GM19240 (cell line): ENCODE data around the gene ATP8B1.
"Not testable (repeated sequence)": the region's sequence is repeated elsewhere in the genome, so short reads cannot be mapped to it uniquely, and the experiment has no call there.

ENCODE experiments used
- DNase-seq: peaks from one replicate; pipeline ENCODE4 v3.0.0; 2011; ENCODE audit warnings: low spot score; ENCODE audit not compliant: insufficient read length

ATP8B1 gene

GRCh38 chr18:57803103-57803969 lies at the start of gene ATP8B1:
TSS of gene ATP8B1 (minus strand) at chr18:57803315. CDS start at chr18:57731807, 71,508 bp downstream.
- DNase-seq: no peak

DNA sequence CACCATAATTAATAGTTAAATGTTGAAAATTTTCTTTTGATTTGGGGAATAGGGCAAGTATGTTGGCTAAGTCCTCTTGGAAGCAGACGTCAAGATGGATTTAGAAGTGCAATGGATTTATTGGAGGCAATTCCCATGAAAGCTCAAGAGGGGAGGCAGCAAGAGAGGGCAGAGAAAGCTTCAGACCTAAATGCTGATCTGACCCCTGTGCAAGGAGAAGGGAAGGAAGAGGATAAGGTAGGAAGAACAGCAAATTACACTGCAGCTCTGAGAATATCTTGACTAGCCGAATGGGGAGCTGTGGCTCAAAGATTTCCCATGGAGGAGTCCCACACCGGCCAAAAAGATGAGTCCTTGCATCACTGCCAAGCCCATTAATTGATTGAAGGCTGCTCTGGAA lies 46.9 kb upstream of the ATP8B1 start:
- DNase-seq: no peak

GRCh38 chr18:57848374-57848773 lies 45.3 kb upstream of the ATP8B1 start:
- not testable (repeated sequence) for DNase-seq

GRCh38 chr18:57847431-57847830 lies 44.3 kb upstream of the ATP8B1 start:
- not testable (repeated sequence) for DNase-seq

GRCh38 chr18:57846258-57846657 lies 43.1 kb upstream of the ATP8B1 start:
- DNase-seq: no peak

DNA sequence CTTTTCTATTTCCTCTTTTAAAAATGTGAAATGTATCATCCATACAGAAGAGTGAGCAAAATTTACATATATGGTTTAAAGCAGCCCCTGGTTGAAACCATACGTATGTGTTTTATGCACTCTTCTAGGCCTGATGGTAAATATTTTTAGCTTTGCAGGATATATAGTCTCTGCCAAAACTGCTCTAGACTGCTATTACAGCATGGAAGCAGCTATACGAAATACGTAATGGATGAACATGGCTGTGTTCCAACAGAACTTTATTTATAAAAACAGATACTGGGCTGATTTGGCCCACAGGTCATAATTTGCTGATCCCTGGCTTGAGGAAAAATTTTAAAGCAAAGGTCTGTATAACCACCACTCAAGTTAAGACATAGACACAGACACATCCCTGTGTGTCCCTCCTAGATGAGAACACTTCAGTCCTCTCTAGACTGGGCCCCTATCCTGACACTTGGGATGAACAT lies 42.5 kb upstream of the ATP8B1 start:
- no peak for DNase-seq

- no peak for DNase-seq
These were observed 41.2 kb upstream of the ATP8B1 start for GRCh38 chr18:57844319-57844718.

DNA sequence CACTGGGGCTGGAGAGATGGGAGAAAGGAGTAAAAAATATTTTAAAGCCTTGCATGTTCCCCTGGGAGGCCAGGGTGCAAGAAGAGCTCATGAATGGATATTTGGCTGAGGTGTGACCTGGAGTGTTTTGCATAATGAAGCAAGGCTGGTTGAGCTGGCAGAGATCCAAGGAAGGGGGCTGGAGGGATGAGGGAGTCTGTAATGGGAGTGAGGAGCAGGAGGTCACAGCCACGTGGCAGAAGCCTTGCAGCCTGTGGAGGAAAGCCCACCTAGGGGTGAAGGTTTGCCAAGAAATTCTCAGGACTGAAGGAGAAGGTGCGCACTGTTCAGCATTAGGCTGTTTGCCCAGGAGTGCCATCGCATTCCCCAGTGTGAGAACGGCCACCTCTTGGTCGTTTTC lies 40.3 kb upstream of the ATP8B1 start:
- DNase-seq: no peak

DNA sequence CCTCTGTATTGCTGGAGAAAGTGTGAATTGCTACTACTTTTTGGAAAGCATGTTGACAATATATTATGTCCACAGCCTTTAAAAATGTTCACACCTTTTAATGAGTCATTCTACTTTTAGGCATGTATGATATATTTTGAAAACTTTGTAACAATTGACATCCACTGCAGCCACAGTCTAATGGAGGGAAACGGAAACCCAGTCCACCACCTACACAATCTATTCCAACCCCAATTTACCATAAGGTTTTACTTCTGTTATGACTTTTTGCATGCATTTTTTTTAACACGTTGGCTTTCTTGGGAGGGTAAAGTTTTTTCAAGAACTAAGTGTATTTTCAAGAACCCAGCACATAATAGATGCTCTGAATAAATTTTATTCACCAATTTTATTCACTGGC lies 38.5 kb upstream of the ATP8B1 start:
- peak; percentile 36 for DNase-seq

GRCh38 chr18:57839942-57840381 lies 36.8 kb upstream of the ATP8B1 start:
- DNase-seq: no peak

- DNase-seq: no peak
These were observed 34.9 kb upstream of the ATP8B1 start for GRCh38 chr18:57837917-57838548.

GRCh38 chr18:57836557-57836956 lies 33.4 kb upstream of the ATP8B1 start:
- no peak for DNase-seq

DNA sequence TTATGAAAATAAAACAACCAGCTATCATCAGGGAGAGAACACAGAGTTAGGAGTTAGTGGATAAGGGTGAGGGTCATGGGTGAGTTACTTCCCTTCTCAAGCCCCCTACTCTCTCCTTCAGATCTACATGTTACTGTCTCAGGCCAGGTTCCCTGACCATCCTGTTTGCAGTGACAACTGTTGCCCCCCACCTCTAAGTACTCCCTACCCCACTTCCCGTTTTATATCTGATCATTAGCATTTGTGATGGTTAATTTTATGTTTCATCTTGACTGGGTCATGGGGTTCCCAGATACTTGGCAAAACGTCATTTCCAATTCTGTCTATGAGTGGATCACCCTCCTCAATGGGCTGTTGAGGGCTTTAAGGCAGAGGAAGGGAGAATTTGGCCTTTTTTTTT lies 32.8 kb upstream of the ATP8B1 start:
- DNase-seq: no peak

DNA sequence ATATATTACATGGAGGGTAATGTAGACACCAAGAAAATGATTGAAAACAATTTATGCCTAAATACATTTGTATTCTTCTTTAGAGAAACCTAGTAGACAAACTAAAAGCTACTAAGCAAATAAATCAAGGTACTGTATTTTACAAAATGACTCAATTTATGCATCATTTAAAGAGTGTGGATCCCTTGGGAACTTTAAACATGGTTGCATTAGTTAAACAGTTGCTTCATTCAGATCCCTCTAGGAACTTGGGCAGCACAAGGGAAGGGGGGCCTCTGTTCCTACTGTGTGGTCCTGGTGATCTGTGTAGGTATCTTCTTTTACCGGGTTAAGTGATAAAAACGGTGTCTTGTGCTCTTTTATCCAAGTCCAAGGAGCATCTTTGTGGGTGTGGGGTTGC lies 31.5 kb upstream of the ATP8B1 start:
- DNase-seq: no peak

DNA sequence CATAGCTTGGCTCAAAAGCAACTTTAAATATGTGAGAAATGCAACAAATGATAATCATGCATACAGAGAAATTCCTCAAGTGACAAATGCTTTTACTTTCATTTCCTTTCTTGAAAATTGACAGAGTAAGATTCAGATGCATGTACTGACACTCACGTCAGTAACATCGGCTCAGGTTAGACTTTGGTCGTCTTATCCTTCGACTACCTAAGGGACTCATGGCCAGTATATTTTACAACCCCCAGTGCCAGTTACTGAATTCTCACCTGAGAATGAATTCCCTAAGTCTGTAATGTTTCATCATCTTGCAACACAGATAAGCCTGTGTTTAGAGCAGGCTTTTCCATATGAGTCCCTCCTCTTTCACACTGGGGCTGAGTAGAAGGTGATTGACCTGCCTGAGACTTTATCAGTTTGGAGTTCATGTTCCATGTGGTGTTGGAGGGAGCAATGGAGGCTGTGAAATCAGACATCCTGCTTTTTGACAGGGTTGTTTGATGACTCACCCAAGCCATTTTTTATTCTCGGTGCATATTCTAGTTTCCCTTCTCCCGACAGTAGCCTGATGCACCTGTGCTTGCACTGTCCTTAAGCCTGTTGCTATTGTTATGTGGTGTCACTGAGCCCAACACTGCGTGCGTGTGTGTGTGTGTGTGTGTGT lies 30.5 kb upstream of the ATP8B1 start:
- DNase-seq: no peak

DNA sequence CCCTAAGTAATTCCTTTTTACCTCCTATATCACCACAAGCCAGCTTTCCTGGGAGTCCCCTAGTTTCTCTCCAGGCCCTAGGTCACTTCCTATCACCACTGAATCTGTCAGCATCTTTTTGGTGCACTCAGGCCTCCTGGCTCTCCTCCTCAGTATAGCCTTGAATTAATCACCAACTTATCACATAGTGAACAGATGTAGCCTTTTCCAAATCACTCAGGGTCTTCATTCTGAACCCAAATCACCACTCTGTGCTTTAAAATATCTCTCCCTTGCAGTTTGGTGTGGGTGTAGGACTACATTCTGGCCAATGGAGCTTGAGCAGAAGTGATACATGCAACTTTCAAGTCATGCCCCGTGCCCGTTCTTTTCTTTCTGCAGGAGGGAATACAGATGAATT lies 29.6 kb upstream of the ATP8B1 start:
- no peak for DNase-seq

DNA sequence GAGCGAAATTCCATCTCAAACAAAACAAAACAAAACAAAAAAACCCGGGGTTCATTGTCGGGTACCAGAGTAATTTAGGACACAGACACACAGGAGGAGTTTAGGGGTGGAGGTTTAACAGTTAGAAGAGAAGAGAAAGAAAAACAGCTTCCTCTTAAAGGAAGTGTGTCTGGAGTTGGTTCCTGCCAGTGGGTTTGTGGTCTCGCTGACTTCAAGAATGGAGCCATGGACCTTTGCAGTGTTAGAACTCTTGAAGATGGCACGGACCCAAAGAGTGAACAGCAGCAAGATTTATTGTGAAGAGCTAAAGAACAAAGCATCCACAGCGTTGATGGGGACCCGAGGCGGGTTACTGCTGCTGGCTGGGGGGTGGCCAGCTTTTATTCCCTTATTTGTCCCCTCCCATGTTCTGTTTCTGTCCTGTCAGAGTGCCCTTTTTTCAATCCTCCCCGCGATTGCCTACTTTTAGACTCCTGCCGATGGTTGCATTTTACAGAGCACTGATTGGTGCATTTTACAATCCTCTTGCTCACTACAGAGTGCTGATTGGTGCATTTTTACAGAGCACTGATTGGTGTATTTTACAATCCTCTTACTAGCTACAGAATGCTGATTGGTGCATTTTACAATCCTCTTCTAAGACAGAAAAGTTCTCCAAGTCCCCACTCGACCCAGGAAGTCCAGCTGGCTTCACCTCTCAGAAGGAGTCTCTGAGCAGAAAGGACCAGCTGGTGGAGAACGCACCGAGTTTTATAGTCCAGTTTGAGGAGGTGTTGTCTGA lies 28.7 kb upstream of the ATP8B1 start:
- DNase-seq: no peak

DNA sequence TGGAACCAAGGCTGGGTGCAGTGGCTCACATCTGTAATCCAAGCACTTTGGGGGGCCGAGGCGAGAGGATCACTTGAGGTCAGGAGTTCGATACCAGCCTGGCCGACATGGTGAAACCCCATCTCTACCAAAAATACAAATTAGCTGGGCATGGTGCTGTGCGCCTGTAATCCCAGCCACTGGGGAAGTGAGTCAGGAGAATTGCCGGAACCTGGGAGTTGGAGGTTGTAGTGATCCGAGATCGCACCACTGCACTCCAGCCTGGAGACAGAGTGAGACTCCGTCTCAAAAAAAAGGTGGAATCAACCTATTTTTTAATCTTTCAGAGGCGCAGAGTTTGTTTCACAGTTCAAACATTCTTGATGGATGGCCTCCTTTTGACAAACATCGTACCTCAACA lies 24.5 kb upstream of the ATP8B1 start:
- no peak for DNase-seq

DNA sequence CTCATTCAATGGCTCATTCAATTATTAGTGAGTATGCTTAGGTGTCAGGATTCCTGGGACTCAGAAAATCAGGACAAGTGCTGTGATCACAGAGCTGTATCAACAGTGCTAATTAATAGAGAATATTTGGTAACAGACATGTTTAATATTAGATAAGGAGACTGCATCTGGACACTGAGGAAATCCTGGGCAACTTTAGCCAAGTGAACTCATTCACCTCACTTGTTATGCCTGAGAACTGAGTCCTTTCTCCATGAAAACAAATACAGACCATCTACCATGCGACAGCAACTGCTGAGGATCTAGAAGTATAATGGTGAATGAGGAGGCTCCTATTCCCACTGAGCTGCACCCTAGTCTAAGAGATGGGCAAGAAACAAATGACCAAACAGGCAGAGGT lies 23.1 kb upstream of the ATP8B1 start:
- no peak for DNase-seq

GRCh38 chr18:57820583-57820982 lies 17.5 kb upstream of the ATP8B1 start:
- not testable (repeated sequence) for DNase-seq
